DND-41 (cell line): Measurements from ENCODE around the gene PVRIG.
"Not testable (repeated sequence)": the region's sequence is repeated elsewhere in the genome, so short reads cannot be mapped to it uniquely, and the experiment has no call there.

Source experiments
- ATAC-seq: fragments of 200-7000 bp; cut with Tn5 transposase; 3 replicates; pipeline ENCODE4 v1.9.1; 2021; ENCODE audit warnings: low read depth; ENCODE audit not compliant: insufficient read depth
- DNase-seq: peaks from one replicate; pipeline ENCODE4 v3.0.0-alpha.2; 2020
- H2AFZ ChIP-seq: 2 replicates; pipeline ENCODE4 v1.6.0; 2012; ENCODE audit warnings: low read depth, low read length
- H3K27ac ChIP-seq: 2 replicates; pipeline ENCODE4 v1.5.1; 2012; ENCODE audit warnings: low read length, inconsistent platforms
- H3K27me3 ChIP-seq: fragments of 200-600 bp; sonication (generic); 2 replicates; pipeline ENCODE4 v1.6.0; 2012; ENCODE audit warnings: low read length, mild to moderate bottlenecking, inconsistent platforms; ENCODE audit not compliant: insufficient read depth, poor library complexity
- H3K36me3 ChIP-seq: 2 replicates; pipeline ENCODE4 v1.5.1; 2012; ENCODE audit warnings: low read length, inconsistent platforms; ENCODE audit not compliant: insufficient read depth
- H3K4me1 ChIP-seq: 2 replicates; pipeline ENCODE4 v1.5.1; 2012; ENCODE audit warnings: mild to moderate bottlenecking, low read length; ENCODE audit not compliant: insufficient read depth
- H3K4me2 ChIP-seq: 2 replicates; pipeline ENCODE4 v1.6.0; 2012; ENCODE audit warnings: mild to moderate bottlenecking, moderate library complexity, low read length, inconsistent platforms; ENCODE audit not compliant: insufficient read depth
- H3K4me3 ChIP-seq, 2 experiments: fragments of 200-600 bp in 1 of 2; shearing (Covaris generic) in 1 of 2; 2 replicates each; pipeline ENCODE4 v1.5.1; 2012 to 2016; ENCODE audit warnings: inconsistent platforms in 2 of 2, low read length in 2 of 2, mild to moderate bottlenecking in 2 of 2, low read depth in 1 of 2, moderate library complexity in 1 of 2
- H3K79me2 ChIP-seq: 2 replicates; pipeline ENCODE4 v1.6.0; 2012; ENCODE audit warnings: low read length, inconsistent platforms; ENCODE audit not compliant: insufficient read depth
- H3K9ac ChIP-seq: 2 replicates; pipeline ENCODE4 v1.6.0; 2012; ENCODE audit warnings: low read depth, mild to moderate bottlenecking, inconsistent platforms, low read length, moderate library complexity
- H3K9me3 ChIP-seq: 2 replicates; pipeline ENCODE4 v1.5.1; 2012; ENCODE audit warnings: low read length, moderate library complexity, mild to moderate bottlenecking, inconsistent platforms; ENCODE audit not compliant: insufficient read depth, severe bottlenecking
- H4K20me1 ChIP-seq: 2 replicates; pipeline ENCODE4 v1.6.0; 2012; ENCODE audit warnings: low read length; ENCODE audit not compliant: insufficient read depth
- EZH2 ChIP-seq: IDR thresholded peaks from 3 replicates; pipeline ENCODE4 v1.6.1; 2012; ENCODE audit warnings: borderline replicate concordance, low read depth, mild to moderate bottlenecking, moderate library complexity, low read length, inconsistent platforms; ENCODE audit not compliant: severe bottlenecking
- TF ChIP-seq, protein P1 (sequence below): IDR thresholded peaks from 2 replicates; pipeline ENCODE4 v1.5.1; 2012; ENCODE audit warnings: borderline replicate concordance, low read length, moderate library complexity, mild to moderate bottlenecking; ENCODE audit not compliant: poor library complexity, severe bottlenecking; ENCODE audit errors: extremely low read depth

The PVRIG gene

DNA sequence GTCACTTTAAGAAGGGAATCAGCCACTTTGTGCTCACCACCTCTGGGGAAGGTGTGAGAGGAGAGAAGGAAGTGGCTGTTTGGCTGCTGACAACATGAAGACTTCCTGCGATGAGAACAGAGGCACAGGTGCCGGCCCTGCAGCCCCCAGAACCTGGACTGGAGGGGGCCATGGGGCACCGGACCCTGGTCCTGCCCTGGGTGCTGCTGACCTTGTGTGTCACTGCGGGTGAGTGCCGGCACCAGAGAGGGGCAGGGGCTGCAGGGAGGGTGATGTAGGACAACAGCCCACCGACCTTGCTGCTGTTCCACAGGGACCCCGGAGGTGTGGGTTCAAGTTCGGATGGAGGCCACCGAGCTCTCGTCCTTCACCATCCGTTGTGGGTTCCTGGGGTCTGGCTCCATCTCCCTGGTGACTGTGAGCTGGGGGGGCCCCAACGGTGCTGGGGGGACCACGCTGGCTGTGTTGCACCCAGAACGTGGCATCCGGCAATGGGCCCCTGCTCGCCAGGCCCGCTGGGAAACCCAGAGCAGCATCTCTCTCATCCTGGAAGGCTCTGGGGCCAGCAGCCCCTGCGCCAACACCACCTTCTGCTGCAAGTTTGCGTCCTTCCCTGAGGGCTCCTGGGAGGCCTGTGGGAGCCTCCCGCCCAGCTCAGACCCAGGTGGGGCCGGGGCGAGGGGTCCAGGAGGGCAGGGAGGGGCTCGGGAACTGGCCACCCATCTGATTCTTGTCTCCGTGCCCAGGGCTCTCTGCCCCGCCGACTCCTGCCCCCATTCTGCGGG is at the start of gene PVRIG:
Gene PVRIG, plus strand, starts transcription at position 149 of the 785 bp plus-strand sequence. Its CDS starts 22 bp downstream, at position 171.
- not testable (repeated sequence) for H3K9me3 ChIP-seq, H3K4me3 ChIP-seq, H2AFZ ChIP-seq, H3K4me2 ChIP-seq, H4K20me1 ChIP-seq, H3K27me3 ChIP-seq, H3K79me2 ChIP-seq
- peak; percentile 25; the same call in 1 of the 3 replicates for ATAC-seq
- Histone ChIP-seq H3K9ac (peak within 1 kb of the TSS; percentile 36), H3K36me3 (peaks cover 42% of the 10 kb centered on the region), H3K27ac (peak within 1 kb of the TSS; percentile 79), H3K4me1 (peaks cover 28% of the 10 kb centered on the region)
- peak; percentile 43 for DNase-seq

DNA sequence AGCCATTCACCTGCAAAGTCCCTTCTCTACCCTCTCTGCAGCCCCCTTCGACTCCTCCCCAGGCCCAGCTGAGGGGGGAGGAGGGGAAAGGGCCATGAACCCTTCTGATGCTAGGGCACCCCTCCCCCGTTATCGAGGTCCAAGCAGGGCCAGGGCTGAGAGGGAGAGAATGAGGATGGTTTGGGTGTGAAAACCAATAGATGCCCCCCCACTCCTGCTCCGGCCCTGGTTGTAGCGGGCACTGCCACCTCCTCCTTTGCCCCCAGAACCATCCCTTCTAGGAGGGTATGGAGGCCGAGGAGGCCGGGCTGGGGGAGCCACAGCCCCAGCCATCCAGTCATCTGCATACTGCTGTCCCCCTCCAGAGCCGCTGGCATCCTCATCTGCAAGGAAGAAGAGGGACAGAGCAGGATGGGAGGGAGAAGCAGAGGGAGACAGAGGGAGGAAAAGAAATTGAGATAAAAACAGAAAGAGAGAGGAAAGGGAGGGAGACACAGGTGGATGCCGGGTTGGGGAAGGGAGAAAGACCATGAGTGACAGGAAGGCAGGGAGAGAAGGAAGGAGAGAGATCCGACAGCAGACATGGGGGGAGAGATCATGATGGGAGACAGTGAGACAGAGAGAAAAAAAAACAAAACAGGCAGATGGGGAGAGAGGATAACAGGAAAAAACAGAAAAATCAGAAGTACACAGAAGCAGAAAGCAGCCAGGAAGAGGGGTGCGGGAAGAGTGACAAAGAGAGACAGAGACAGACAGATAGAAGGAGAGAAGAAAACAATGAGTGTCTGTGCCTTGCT is 49.5 kb upstream of the PVRIG start:
- no peak for TF ChIP-seq EZH2
- TF ChIP-seq, protein P1, sequence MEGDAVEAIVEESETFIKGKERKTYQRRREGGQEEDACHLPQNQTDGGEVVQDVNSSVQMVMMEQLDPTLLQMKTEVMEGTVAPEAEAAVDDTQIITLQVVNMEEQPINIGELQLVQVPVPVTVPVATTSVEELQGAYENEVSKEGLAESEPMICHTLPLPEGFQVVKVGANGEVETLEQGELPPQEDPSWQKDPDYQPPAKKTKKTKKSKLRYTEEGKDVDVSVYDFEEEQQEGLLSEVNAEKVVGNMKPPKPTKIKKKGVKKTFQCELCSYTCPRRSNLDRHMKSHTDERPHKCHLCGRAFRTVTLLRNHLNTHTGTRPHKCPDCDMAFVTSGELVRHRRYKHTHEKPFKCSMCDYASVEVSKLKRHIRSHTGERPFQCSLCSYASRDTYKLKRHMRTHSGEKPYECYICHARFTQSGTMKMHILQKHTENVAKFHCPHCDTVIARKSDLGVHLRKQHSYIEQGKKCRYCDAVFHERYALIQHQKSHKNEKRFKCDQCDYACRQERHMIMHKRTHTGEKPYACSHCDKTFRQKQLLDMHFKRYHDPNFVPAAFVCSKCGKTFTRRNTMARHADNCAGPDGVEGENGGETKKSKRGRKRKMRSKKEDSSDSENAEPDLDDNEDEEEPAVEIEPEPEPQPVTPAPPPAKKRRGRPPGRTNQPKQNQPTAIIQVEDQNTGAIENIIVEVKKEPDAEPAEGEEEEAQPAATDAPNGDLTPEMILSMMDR, result no peak
- ATAC-seq (no peak), DNase-seq (no peak)
- Histone ChIP-seq H3K36me3 (peaks cover 16% of the 10 kb centered on the region), H3K4me3 (no peak overlapping the region), H3K27ac (no peak overlapping the region), H3K4me1 (peaks cover 29% of the 10 kb centered on the region), H3K27me3 (peaks cover 7% of the 10 kb centered on the region), H2AFZ (no peak overlapping the region), H3K9me3 (no peaks in the 10 kb centered on the region), H4K20me1 (no peaks in the 10 kb centered on the region), H3K79me2 (no peaks in the 10 kb centered on the region), H3K9ac (no peak overlapping the region), H3K4me2 (no peak overlapping the region)

DNA sequence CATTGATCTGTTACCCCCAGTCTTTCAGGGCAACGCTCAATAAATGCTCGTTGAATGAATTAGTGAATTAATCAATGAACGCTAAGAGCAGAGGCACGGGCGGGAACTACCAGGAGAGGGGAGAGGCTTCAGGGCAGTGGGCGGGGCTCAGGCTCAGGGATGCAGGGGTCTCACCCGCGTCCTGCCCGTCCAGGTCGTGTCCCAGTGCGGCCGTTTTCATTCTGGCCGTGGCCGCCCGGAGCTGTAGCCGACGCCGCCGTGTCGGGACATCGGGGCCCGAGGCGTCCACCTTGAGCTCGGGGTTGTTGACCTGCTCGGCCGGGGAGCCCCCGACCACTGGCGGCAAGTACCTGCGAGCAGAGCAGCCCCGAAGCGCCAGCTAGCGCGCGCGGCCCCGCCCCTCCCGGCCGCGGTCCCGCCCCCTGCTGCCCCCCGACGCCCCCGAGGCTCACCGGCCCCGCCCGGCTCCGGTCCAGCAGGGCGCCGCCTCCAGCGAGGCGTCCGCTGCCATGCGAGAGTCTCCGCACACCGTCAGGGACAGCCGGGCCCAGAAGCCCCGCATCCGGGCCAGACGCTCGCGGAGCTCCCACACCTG is 48.6 kb upstream of the PVRIG start:
- TF ChIP-seq, protein P1, result no peak
- no peak for TF ChIP-seq EZH2
- Histone ChIP-seq H3K4me2 (no peak overlapping the region), H3K9me3 (no peaks in the 10 kb centered on the region), H2AFZ (no peak overlapping the region), H3K4me1 (peaks cover 37% of the 10 kb centered on the region), H4K20me1 (no peaks in the 10 kb centered on the region), H3K27me3 (peaks cover 7% of the 10 kb centered on the region), H3K27ac (no peak overlapping the region), H3K36me3 (peaks cover 18% of the 10 kb centered on the region), H3K9ac (no peak overlapping the region), H3K79me2 (0 out of 2 replicates have a peak, but pooled peaks cover under 1% of the 10 kb centered on the region), H3K4me3 (no peak overlapping the region)
- ATAC-seq, result no peak
- no peak for DNase-seq
